ENCODE data around the gene KCNH1.
"Not testable (repeated sequence)": the region's sequence is repeated elsewhere in the genome, so short reads cannot be mapped to it uniquely, and the experiment has no call there.

Gene KCNH1

GRCh38 chr1:210690236-210690635, 443.7 kb downstream of the KCNH1 start:
- DNase-seq (ENCODE audit: low read depth in 3 of 3, low spot score in 1 of 3): no peak

- DNase-seq (ENCODE audit: low read depth in 3 of 3, low spot score in 1 of 3): no peak
These were observed 444.1 kb downstream of the KCNH1 start for GRCh38 chr1:210689826-210690225.

- DNase-seq (ENCODE audit: low read depth in 3 of 3, low spot score in 1 of 3): no peak
These were observed 445.3 kb downstream of the KCNH1 start for GRCh38 chr1:210688512-210689234.

DNA sequence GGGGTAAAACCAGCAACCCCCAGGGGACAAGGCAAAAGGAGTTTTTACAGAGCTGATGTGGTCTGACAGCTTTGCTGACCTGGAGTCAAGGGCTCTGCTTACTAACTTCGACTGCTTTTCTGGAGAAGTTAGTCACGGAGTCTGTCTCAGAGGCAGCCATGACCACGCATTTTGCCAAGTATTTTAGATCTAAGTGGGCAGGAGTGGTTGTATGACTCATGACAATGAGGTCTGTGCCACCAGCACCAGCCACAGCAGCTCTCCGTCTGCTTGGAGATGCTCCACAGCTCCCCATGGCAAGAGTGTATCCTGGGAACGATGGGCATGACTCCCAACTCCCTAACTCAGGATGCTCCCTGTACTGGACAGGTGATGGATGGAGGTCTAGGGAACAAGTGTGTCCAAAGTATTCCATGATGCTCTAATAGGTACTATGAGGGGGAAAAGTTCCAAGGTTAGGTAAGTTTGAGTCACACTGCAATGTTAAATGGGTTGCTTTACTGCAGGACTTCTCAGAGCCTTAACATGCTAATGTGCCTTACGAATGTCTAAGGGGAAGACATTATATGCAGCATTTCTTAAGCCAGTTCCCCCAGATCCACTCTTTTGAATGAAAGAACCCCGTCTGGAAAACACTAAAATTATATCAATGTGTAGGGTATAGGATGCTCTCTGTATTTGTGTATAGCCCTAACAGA, 446.2 kb downstream of the KCNH1 start:
- DNase-seq (ENCODE audit: low read depth in 3 of 3, low spot score in 1 of 3): no peak

DNA sequence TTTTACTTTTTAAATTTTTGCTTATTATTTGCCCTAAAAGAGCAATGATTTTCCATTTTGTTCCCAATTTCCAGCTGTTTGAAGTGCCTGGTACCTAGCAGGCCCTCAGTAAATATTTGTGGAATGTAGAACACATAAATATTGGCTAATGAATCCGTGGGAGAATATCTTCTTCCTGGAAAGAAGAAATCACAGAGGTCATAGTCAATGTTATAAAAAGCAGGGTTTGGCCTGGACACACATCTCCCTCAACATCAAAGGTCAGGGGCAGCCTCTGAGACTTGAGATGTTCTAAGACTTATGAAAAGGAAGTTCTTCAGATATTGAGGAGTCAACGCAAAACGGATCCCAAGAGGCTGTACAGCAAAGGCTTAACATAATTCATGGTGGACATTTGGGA, 447.1 kb downstream of the KCNH1 start:
- no peak for DNase-seq (ENCODE audit: low read depth in 3 of 3, low spot score in 1 of 3)

- DNase-seq (ENCODE audit: low read depth in 3 of 3, low spot score in 1 of 3): no peak
These were observed 448.7 kb downstream of the KCNH1 start for GRCh38 chr1:210685295-210685650.

- no peak for DNase-seq (ENCODE audit: low read depth in 3 of 3, low spot score in 1 of 3)
These were observed 449.3 kb downstream of the KCNH1 start for GRCh38 chr1:210684466-210685294.

DNA sequence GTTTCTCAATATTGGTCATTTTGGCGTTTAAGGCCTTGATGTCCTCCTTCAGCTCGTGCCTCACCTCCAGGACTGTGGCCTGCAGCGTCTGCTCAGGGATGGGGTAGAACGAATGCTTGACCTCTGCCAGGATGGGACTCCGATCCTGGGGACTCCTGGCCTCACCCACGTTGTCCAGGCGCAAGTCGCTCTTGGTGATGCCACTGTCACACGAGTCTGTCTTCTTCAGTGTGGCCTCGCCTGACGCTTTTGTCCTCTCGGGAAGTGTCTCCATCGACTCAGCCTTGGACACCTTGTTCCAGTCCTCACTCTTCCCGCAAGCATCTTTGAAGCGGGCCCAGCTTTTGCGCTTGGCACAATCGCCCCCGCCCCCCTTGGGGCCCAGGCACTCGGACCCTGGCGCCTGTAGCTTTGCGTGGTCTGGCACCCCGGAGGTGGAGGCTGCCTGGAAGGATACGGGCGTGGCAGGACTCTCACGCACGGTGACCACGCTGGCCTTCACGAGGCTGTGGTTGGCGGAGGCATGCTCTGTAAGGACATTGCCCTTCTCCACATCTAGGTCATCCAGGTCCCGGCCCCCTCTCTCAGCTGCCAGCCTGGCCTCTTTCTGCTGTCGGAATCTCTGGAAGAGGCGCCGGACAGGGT, 450.4 kb downstream of the KCNH1 start:
- DNase-seq (ENCODE audit: low read depth in 3 of 3, low spot score in 1 of 3): no peak

- no peak for DNase-seq (ENCODE audit: low read depth in 3 of 3, low spot score in 1 of 3)
These were observed 452.8 kb downstream of the KCNH1 start for GRCh38 chr1:210681158-210681557.

- DNase-seq (ENCODE audit: low read depth in 3 of 3, low spot score in 1 of 3): no peak
These were observed 455.6 kb downstream of the KCNH1 start for GRCh38 chr1:210678306-210678705.

DNA sequence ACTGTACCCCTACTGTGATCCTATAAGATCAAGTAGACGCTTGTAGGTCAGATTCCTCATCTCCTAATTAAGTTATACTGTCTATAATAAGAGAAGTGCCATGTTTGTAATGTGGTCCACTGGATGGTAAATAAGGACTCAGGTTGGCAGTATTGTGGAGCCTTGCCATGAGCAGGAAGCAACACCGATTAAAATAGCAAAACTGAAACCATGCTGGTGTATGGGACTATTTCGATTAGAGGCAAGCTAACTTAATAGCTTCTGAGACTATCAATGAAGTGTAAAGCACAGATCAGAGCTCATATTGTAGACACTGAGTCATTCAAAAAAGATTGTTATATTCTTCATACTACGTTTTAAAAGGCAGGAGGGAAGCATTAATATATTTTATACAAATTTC, 456.4 kb downstream of the KCNH1 start:
- DNase-seq (ENCODE audit: low read depth in 3 of 3, low spot score in 1 of 3): no peak

- no peak for DNase-seq (ENCODE audit: low read depth in 3 of 3, low spot score in 1 of 3)
These were observed 457.4 kb downstream of the KCNH1 start for GRCh38 chr1:210676539-210676938.

DNA sequence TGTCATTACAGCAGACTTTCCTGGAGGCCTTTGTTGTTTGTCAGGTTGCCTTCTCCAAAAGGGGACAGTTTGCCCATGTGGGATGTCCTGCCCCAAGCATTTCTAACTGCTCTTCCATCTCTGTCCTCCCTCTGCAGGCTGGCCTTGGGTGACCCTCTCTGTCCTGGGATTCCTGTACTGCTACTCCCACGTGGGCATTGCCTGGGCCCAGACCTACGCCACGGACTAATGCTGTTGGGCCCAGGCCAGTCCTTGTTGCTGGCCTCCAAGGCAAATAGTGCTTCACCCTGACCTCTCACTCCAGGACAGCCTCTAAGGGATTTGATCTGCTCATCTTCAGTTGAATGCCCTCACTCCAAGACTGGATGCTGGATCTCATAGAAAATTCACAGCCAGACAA, 459.8 kb downstream of the KCNH1 start:
- no peak for DNase-seq (ENCODE audit: low read depth in 3 of 3, low spot score in 1 of 3)

GRCh38 chr1:210669951-210670350, 464.0 kb downstream of the KCNH1 start:
- no peak for DNase-seq (ENCODE audit: low read depth in 3 of 3, low spot score in 1 of 3)

- DNase-seq (ENCODE audit: low read depth in 3 of 3, low spot score in 1 of 3): no peak
These were observed 470.0 kb downstream of the KCNH1 start for GRCh38 chr1:210663730-210664573.

- DNase-seq (ENCODE audit: low read depth in 3 of 3, low spot score in 1 of 3): no peak
These were observed 471.5 kb downstream of the KCNH1 start for GRCh38 chr1:210662291-210663050.

- not testable (repeated sequence) for DNase-seq (ENCODE audit: low read depth in 3 of 3, low spot score in 1 of 3)
These were observed 472.4 kb downstream of the KCNH1 start for GRCh38 chr1:210661520-210661919.

DNA sequence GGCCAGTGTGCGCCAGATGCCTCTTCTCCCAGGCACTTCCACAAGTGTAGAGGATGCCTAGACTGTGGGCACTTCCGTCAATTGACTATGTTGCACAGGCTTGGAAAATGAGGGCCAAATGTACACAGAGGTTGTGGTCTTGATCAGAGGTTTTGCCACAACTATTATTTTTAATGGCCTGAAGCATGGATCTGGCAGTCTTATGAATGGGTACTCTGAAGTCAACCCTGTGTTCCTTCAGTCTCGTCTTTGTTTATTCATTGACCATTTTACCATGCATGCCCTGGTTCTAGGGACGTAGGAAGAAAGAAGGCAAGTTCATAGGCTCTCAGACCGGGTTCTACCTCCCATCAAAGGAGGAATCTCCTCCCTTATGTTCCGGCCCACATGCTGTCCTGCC, 476.1 kb downstream of the KCNH1 start:
- DNase-seq (ENCODE audit: low read depth in 3 of 3, low spot score in 1 of 3): no peak

- no peak for DNase-seq (ENCODE audit: low read depth in 3 of 3, low spot score in 1 of 3)
These were observed 478.4 kb downstream of the KCNH1 start for GRCh38 chr1:210655511-210655910.
